Psoas muscle (tissue), 8 donors: ENCODE measurements around the gene HOXC13. TPM values are rescaled to one million over a fixed set of nuclear protein-coding genes. Genes with fewer than 3 reads are reported as not detected.

ENCODE experiments used
- ATAC-seq, 4 donors: fragments of 200-7000 bp; cut with Tn5 transposase; one replicate each; pipeline ENCODE4 v1.9.1; 2020; ENCODE audit warnings: moderate library complexity in 3 of 4, mild to moderate bottlenecking in 2 of 4
- DNase-seq, 2 donors: peaks; one replicate each; pipeline ENCODE4 v3.0.0-alpha.2; 2020
- H3K27ac ChIP-seq: fragments of 200-600 bp; one replicate; pipeline ENCODE4 v1.8.0; 2022
- H3K27me3 ChIP-seq, 3 donors: fragments of 200-600 bp in 1 of 3; one replicate each; pipeline versions ENCODE4 v1.6.1 to v1.8.0; 2013 to 2022; ENCODE audit warnings: low read length in 2 of 3, mild to moderate bottlenecking in 2 of 3, moderate library complexity in 1 of 3; ENCODE audit not compliant: insufficient read depth in 3 of 3
- H3K36me3 ChIP-seq, 2 donors: fragments of 200-600 bp in 1 of 2; one replicate each; pipeline versions ENCODE4 v1.6.1 to v1.8.0; 2013 to 2022; ENCODE audit warnings: low read depth in 1 of 2, mild to moderate bottlenecking in 1 of 2, moderate library complexity in 1 of 2; ENCODE audit not compliant: insufficient read depth in 1 of 2
- H3K4me1 ChIP-seq: fragments of 200-600 bp; one replicate; pipeline ENCODE4 v1.8.0; 2022
- H3K4me3 ChIP-seq: fragments of 200-600 bp; one replicate; pipeline ENCODE4 v1.8.0; 2022; ENCODE audit warnings: mild to moderate bottlenecking
- H3K9me3 ChIP-seq: fragments of 200-600 bp; one replicate; pipeline ENCODE4 v1.8.0; 2022
- CTCF ChIP-seq: fragments of 200-600 bp; IDR thresholded peaks from one replicate; pipeline ENCODE4 v1.8.0; 2022; ENCODE audit warnings: antibody characterized with exemption
- WGBS, 3 donors: extraction: QIAGEN DNeasy Blood & Tissue Kit; methylation state at CpG; one replicate each; pipeline versions ENCODE4 v1.1.6 to v1.1.7; 2013; 5-methylcytosine and 5-hydroxymethylcytosine counted together
- intact Hi-C, 2 donors: fragments of 100-400 bp; cut with DNase I; formaldehyde crosslinking; loops; one replicate each; pipeline versions ENCODE4 v1.11.0 to v1.14.2; 2022
- polyA plus RNA-seq, 3 donors: library from polyadenylated mRNA; stranded (reverse); fragments of 200-250 nt; gene quantifications; one replicate each; pipeline ENCODE4 v1.2.3, GENCODE V29; 2013
- total RNA-seq, 4 donors: library from RNA; stranded (reverse); fragmentation: NEBNext Ultra II Directional in 2 of 4; extraction: Animal tissue kit (Norgen Biotek cat#: 25700) in 2 of 4; gene quantifications; one replicate each; pipeline versions ENCODE4 v1.2.1 to v1.2.4, GENCODE V29; 2021 to 2023
- donor health status: healthy with polysubstance abuse.
- donor health status: DM: no; HTN: no; CAD: no; lungs with moderate emphysema.
- donor health status: Bipolar disorder and iron deficiency.
- donor health status: healthy.
- donor health status: DM: yes; HTN: yes; CAD: no.
- donor health status: DM: no; HTN: no; CAD: no.
- donor health status: DM: no; HTN: no; CAD: no.
- donor health status: DM: yes; HTN: yes; CAD: no.

Gene HOXC13
- total and polyA plus RNA-seq, 7 donors: 0.23 TPM; not detected in 6

- DNase-seq: no peak
- 68 to 91% (median 78%) methylated on average over 9 of the region's 9 CpGs for WGBS, 3 donors
- Histone ChIP-seq H3K36me3 (no peaks in the 10 kb centered on the region), H3K4me3 (no peak overlapping the region), H3K9me3 (no peaks in the 10 kb centered on the region), H3K27me3 (peaks cover 0 to 96% (median 56%) of the 10 kb centered on the region in 3 donors), H3K4me1 (no peaks in the 10 kb centered on the region), H3K27ac (no peak overlapping the region)
- intact Hi-C loops: no loop called here
- TF ChIP-seq CTCF: no peak
- ATAC-seq: no peak
Observed at GRCh38 chr12:53948650-53949593, 10.3 kb downstream of the HOXC13 start.

GRCh38 chr12:53949631-53950436 lies 11.2 kb downstream of the HOXC13 start:
- no peak overlapping the region for H3K4me3 ChIP-seq
- 26 to 34% (median 27%) methylated on average over 32 to 34 of the region's 34 CpGs for WGBS, 3 donors
- H3K4me1 ChIP-seq: no peaks in the 10 kb centered on the region
- no peaks in the 10 kb centered on the region for H3K36me3 ChIP-seq
- ATAC-seq (no peak), DNase-seq (peak in 1 of 2 donors; percentile 45)
- no peaks in the 10 kb centered on the region for H3K9me3 ChIP-seq
- H3K27ac ChIP-seq: no peak overlapping the region
- no peak for TF ChIP-seq CTCF
- intact Hi-C loops: loop anchor here in 1 of 2 donors (10.0 kb wide), 1 partner anchor 165 kb away; no protein-coding TSS in a partner anchor
- peaks cover 0 to 96% (median 56%) of the 10 kb centered on the region in 3 donors for H3K27me3 ChIP-seq

GRCh38 chr12:53950437-53950773 lies 11.8 kb downstream of the HOXC13 start:
- intact Hi-C loops: loop anchor here in 1 of 2 donors (10.0 kb wide), 1 partner anchor 166 kb away; no protein-coding TSS in a partner anchor
- ATAC-seq (no peak), DNase-seq (no peak)
- Histone ChIP-seq H3K27ac (no peak overlapping the region), H3K36me3 (no peaks in the 10 kb centered on the region), H3K4me1 (no peaks in the 10 kb centered on the region), H3K4me3 (no peak overlapping the region), H3K27me3 (peaks cover 0 to 96% (median 57%) of the 10 kb centered on the region in 3 donors), H3K9me3 (no peaks in the 10 kb centered on the region)
- 15 to 24% (median 22%) methylated on average over 10 of the region's 10 CpGs for WGBS, 3 donors
- TF ChIP-seq CTCF: no peak

GRCh38 chr12:53950789-53951576 lies 12.4 kb downstream of the HOXC13 start:
- WGBS, 3 donors: 12 to 17% (median 16%) methylated on average over 34 of the region's 34 CpGs
- DNase-seq: peak in 1 of 2 donors; percentile 51
- H3K4me3 ChIP-seq: no peak overlapping the region
- peak in 1 of 4 donors; percentile 35 for ATAC-seq
- intact Hi-C loops: loop anchor here in 1 of 2 donors (10.0 kb wide), 1 partner anchor 166 kb away; no protein-coding TSS in a partner anchor
- H3K27ac ChIP-seq: no peak overlapping the region
- H3K27me3 ChIP-seq: peaks cover 0 to 96% (median 56%) of the 10 kb centered on the region in 3 donors
- H3K36me3 ChIP-seq: no peaks in the 10 kb centered on the region
- TF ChIP-seq CTCF: no peak
- no peaks in the 10 kb centered on the region for H3K9me3 ChIP-seq
- H3K4me1 ChIP-seq: no peaks in the 10 kb centered on the region
